Measurements from ENCODE around the gene ST7L.

- TF ChIP-seq ARID4B (CRISPR knock-in tag; IDR thresholded peaks at IDR 0.05) (no peak), SMAD4 (CRISPR knock-in tag; conservative IDR thresholded peaks at IDR 0.05) (no peak), FOXJ3 (CRISPR knock-in tag; IDR thresholded peaks at IDR 0.05) (no peak), BRCA1 (IDR thresholded peaks at IDR 0.05) (no peak), BRCA1 (CRISPR knock-in tag; IDR thresholded peaks at IDR 0.05) (no peak), USF2 (CRISPR knock-in tag; IDR thresholded peaks at IDR 0.05) (no peak), FOXM1 (IDR thresholded peaks at IDR 0.05; ENCODE audit: low read depth) (no peak), FOXM1 (CRISPR knock-in tag; IDR thresholded peaks at IDR 0.05; ENCODE audit: low read depth) (no peak), POLR2A (conservative IDR thresholded peaks at IDR 0.05) (no peak), SIN3A (IDR thresholded peaks at IDR 0.05; ENCODE audit: borderline replicate concordance in 2 of 2, control insufficient read depth in 1 of 2, low read depth in 2 of 2, low read length in 2 of 2) (no peak)
Observed at GRCh38 chr1:112643080-112643479, 24.1 kb upstream of the ST7L start.

Measured in K562 (cell line).